GM12878 (cell line): ENCODE measurements around the gene GSTP1. TPM values are rescaled to one million over a fixed set of nuclear protein-coding genes. Genes with fewer than 3 reads are reported as not detected.

Experiments
- ATAC-seq: fragments of 200-7000 bp; cut with Tn5 transposase; 3 replicates; pipeline ENCODE4 v1.9.1; 2020; ENCODE audit warnings: mild to moderate bottlenecking, moderate library complexity
- BruUV-seq: library from RNA; stranded (reverse); fragments of 400-500 nt; replicated peaks from 2 replicates; lab custom pipeline; 2021; lab: Mats Ljungman, UMichigan
- CTCF ChIA-PET: fragments of 300-600 bp; sonication (Branson Sonifier 250); formaldehyde crosslinking; extraction: SDS; loops from one replicate; lab custom pipeline; 2021; ENCODE audit warnings: inconsistent platforms; lab: Yijun Ruan, JAX
- POLR2A ChIA-PET: fragments of 350-600 bp; formaldehyde crosslinking; extraction: SDS; loops from one replicate; lab custom pipeline; 2021; ENCODE audit warnings: inconsistent platforms; lab: Charles Lee
- RAD21 ChIA-PET: fragments of 300-600 bp; sonication (Branson Sonifier 250); formaldehyde crosslinking; loops from one replicate; lab custom pipeline; 2023; ENCODE audit warnings: antibody characterized with exemption; ENCODE audit not compliant: unreplicated experiment; lab: Charles Lee
- SMC1A ChIA-PET: fragments of 300-600 bp; sonication (Branson Sonifier 250); formaldehyde crosslinking; loops from one replicate; lab custom pipeline; 2023; ENCODE audit not compliant: unreplicated experiment, uncharacterized antibody; lab: Charles Lee
- DNase-seq: peaks from one replicate; pipeline ENCODE4 v3.0.0-alpha.2; 2011; ENCODE audit warnings: low read depth, low spot score
- FAIRE-seq: peaks from 3 replicates; lab custom pipeline; 2011; peaks lifted over from hg19 to GRCh38; lab: Jason Lieb, UNC
- H2AFZ ChIP-seq: 2 replicates; pipeline ENCODE4 v1.6.0; 2011; ENCODE audit warnings: low read depth, low read length, control low read depth; ENCODE audit not compliant: control insufficient read depth
- H3K27ac ChIP-seq: 2 replicates; pipeline ENCODE4 v1.5.1; 2011; ENCODE audit warnings: control low read depth; ENCODE audit not compliant: control insufficient read depth, insufficient read depth
- H3K27me3 ChIP-seq, 2 experiments: replicated peaks in 1 of 2; 2 replicates each; pipeline versions ENCODE4 v1.6.0 to v1.6.1; 2011; ENCODE audit warnings: low read length in 1 of 2; ENCODE audit not compliant: control insufficient read depth in 2 of 2, insufficient read depth in 2 of 2
- H3K36me3 ChIP-seq, 2 experiments: 2 replicates each; pipeline ENCODE4 v1.5.1; 2011; ENCODE audit warnings: low read length in 1 of 2; ENCODE audit not compliant: control insufficient read depth in 2 of 2, insufficient read depth in 2 of 2
- H3K4me1 ChIP-seq: 2 replicates; pipeline ENCODE4 v1.6.1; 2011; ENCODE audit warnings: mild to moderate bottlenecking, low read length, moderate library complexity, mixed read lengths; ENCODE audit not compliant: control insufficient read depth, insufficient read depth
- H3K4me2 ChIP-seq: 2 replicates; pipeline ENCODE4 v1.6.0; 2011; ENCODE audit warnings: control low read depth; ENCODE audit not compliant: control insufficient read depth, insufficient read depth
- H3K4me3 ChIP-seq: fragments of 200-600 bp; sonication (generic); 2 replicates; pipeline ENCODE4 v1.5.1; 2016
- H3K79me2 ChIP-seq: 2 replicates; pipeline ENCODE4 v1.6.0; 2011; ENCODE audit warnings: low read length; ENCODE audit not compliant: control insufficient read depth, insufficient read depth
- H3K9ac ChIP-seq: 2 replicates; pipeline ENCODE4 v1.8.0; 2011; ENCODE audit warnings: low read length, control low read depth, mixed read lengths; ENCODE audit not compliant: control insufficient read depth, insufficient read depth
- H3K9me3 ChIP-seq: replicated peaks from 3 replicates; pipeline ENCODE4 v1.5.1; 2011; ENCODE audit warnings: mild to moderate bottlenecking, low read length; ENCODE audit not compliant: control insufficient read depth, insufficient read depth
- H4K20me1 ChIP-seq: 2 replicates; pipeline ENCODE4 v1.6.0; 2011; ENCODE audit not compliant: control insufficient read depth, insufficient read depth
- LARP7 ChIP-seq: fragments of 450-650 bp; IDR thresholded peaks from 2 replicates; pipeline ENCODE4 v1.6.1; 2017; ENCODE audit warnings: mild to moderate bottlenecking
- NR2C1 ChIP-seq: fragments of 450-650 bp; IDR thresholded peaks from 2 replicates; pipeline ENCODE4 v1.6.1; 2017; ENCODE audit warnings: antibody characterized with exemption, mild to moderate bottlenecking, moderate library complexity
- NR2C2 ChIP-seq: IDR thresholded peaks from 2 replicates; pipeline ENCODE4 v1.6.1; 2011; ENCODE audit warnings: borderline replicate concordance, low read depth; ENCODE audit not compliant: control insufficient read depth, insufficient read length
- POLR2AphosphoS2 ChIP-seq: IDR thresholded peaks from 2 replicates; pipeline ENCODE4 v1.6.1; 2011; ENCODE audit warnings: low read depth, mild to moderate bottlenecking, low read length, improper control_type of control experiment, moderate library complexity
- ZNF622 ChIP-seq: fragments of 450-650 bp; IDR thresholded peaks from 2 replicates; pipeline ENCODE4 v1.6.1; 2017; ENCODE audit warnings: mild to moderate bottlenecking, inconsistent platforms
- WGBS: methylation state at CpG from one replicate; pipeline ENCODE4 v1.1.6; 2016; ENCODE audit warnings: low lambda C conversion rate; ENCODE audit not compliant: insufficient replicate concordance, insufficient coverage; ENCODE audit errors: missing lambda C conversion rate; 5-methylcytosine and 5-hydroxymethylcytosine counted together
- in situ Hi-C: fragments of 300-500 bp; cut with MboI; formaldehyde crosslinking; loops from 9 replicates; pipeline ENCODE4 v1.14.3; 2018; ENCODE audit warnings: mixed read lengths
- intact Hi-C: fragments of 100-400 bp; cut with micrococcal nuclease; formaldehyde crosslinking; loops from one replicate; pipeline ENCODE4 v1.14.2; 2022; ENCODE audit not compliant: unreplicated experiment
- polyA plus RNA-seq, 11 experiments: library from polyadenylated mRNA; depleted of rRNA in 4 of 11; unstranded in 6 of 11; stranded (reverse) in 5 of 11; fragments of >200 nt; fragmentation: Nextera tagmentation in 4 of 11; fragmentation: Illumina TruSeq in 1 of 11; extraction: Ambion mirVana in 4 of 11; extraction: Trizol in 1 of 11; gene quantifications; 1 replicate in 1 of 11; 2 replicates in 10 of 11; pipeline versions ENCODE4 v1.2.1 to v1.2.3, GENCODE V29; 2011 to 2016; ENCODE audit warnings: inconsistent platforms in 2 of 11, missing spikeins in 2 of 11, low read depth in 1 of 11
- total RNA-seq, 4 experiments: library from RNA; depleted of rRNA in 3 of 4; stranded (reverse); fragments of >200 nt in 3 of 4; fragmentation: Illumina TruSeq in 1 of 4; extraction: Trizol in 1 of 4; gene quantifications; 2 replicates each; pipeline versions ENCODE4 v1.2.1 to v1.2.3, GENCODE V29; 2013 to 2021

GSTP1 gene
- total and polyA plus RNA-seq, 10 of the 15 experiments (the other 5 are each of a cell fraction or from before 2014, with no cell fraction given): 469 to 1,788 (median 955) TPM

- peaks cover 3% of the 10 kb centered on the region; the same call in 1 of the 3 replicates for H3K9me3 ChIP-seq
- intact Hi-C loops: loop anchor here (5.0 kb wide), 2 partner anchors 37 to 68 kb away; partner anchors contain the start of genes CDK2AP2 and PITPNM1
- no peak overlapping the region for H3K4me2 ChIP-seq
- no peak overlapping the region for H3K27ac ChIP-seq
- ChIA-PET RAD21 (interaction anchor here (1.4 kb wide), 1 partner anchor 85 kb away, joined by 3 read pairs; no protein-coding TSS in a partner anchor), POLR2A (no interaction called here), SMC1A (interaction anchor here (4.6 kb wide), 1 partner anchor 13 kb away, joined by 17 read pairs; no protein-coding TSS in a partner anchor), CTCF (interaction anchor here (1.0 to 4.4 kb wide), 5 partner anchors 9 to 136 kb away, joined by 3 to 35 read pairs (median 4); partner anchors contain the start of gene NUDT8)
- H3K27me3 ChIP-seq: peaks cover 0 to 1% of the 10 kb centered on the region in 2 experiments; a peak in 2 of 4 replicates
- DNase-seq: no peak
- no peaks in the 10 kb centered on the region for H4K20me1 ChIP-seq
- no peaks in the 10 kb centered on the region for H3K36me3 ChIP-seq
- 72% methylated on average over 3 of the region's 3 CpGs for WGBS
- no peak overlapping the region for H3K4me3 ChIP-seq
- ATAC-seq: no peak
- BruUV-seq: no TSS peak
- in situ Hi-C loops: no loop called here
- TF ChIP-seq LARP7: no peak
- no peak for TF ChIP-seq NR2C1
- no peak for TF ChIP-seq POLR2AphosphoS2
- TF ChIP-seq NR2C2: no peak
- no peak for TF ChIP-seq ZNF622
- TF ChIP-seq, all 136 proteins: peak for 0
- Histone ChIP-seq H3K4me1 (peaks cover 15% of the 10 kb centered on the region), H2AFZ (no peak overlapping the region), H3K79me2 (no peaks in the 10 kb centered on the region), H3K9ac (no peak overlapping the region)
- no peak for FAIRE-seq
These were observed 8.7 kb upstream of the GSTP1 start for GRCh38 chr11:67574938-67575337.
